ENCODE results near the gene TPM2. TPM values are rescaled to one million over a fixed set of nuclear protein-coding genes. Genes with fewer than 3 reads are reported as not detected.

The TPM2 gene
- total RNA-seq, 3 donors from 2014 or later (not counting 1 experiment from before 2014, with no cell fraction given) = 20.9 to 23.8 (median 22.9) TPM

DNA sequence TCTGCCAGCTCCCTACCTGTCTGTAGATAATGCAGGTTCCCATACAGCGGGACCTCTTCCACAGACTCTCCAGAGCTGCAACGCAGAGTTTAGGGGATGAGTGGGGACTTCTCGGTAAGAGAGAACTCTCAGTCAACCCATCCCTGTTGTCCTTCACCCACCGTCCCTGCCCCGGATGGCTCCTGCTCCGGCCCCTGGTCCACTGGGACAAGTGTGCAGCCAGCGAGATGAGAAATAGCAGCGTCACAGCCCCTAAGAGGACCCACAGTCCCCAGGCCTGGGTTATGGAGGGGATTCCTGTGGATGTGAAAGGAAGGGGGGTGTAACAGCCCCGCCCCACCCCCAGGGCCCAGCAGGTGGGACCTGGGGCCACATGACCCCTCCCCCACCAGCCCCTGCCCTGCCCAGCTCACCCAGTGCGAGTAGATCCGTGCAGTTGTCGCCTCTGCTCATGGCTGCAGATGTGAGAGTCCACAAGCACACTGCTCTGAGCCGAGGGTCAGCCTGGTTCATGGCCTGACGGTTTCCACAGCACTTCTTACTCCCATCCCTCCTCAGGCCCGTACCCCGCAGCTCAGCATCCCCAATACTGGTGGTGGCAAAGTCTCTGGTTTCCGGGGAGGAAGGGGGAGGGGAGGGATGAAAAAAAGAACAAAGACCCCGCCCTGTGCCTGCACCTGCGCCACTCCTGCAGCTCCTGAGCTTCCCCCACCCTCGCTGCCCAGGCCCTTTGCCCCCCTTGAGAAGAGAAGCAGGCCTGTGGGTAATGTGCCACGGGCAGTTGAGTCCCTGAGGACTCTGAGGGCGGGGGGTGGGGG lies 39.2 kb downstream of the TPM2 start, which contains the start of gene SIT1:
SIT1 (minus strand) TSS at position 591 of the 818 bp plus-strand sequence; CDS start at position 513, 78 bp downstream.
- DNase-seq (peak in 1 of 2 donors; percentile 67), ATAC-seq (no peak)
- TF ChIP-seq CTCF (IDR thresholded peaks at IDR 0.05) = no peak
- peak within 1 kb of the TSS; percentile 31 for H3K4me3 ChIP-seq (ENCODE audit: low read length)
- no peaks in the 10 kb centered on the region for H3K9me3 ChIP-seq (ENCODE audit: control insufficient read depth, insufficient read depth, low read length)
- H3K27me3 ChIP-seq (ENCODE audit: control insufficient read depth, insufficient read depth, low read length) = no peaks in the 10 kb centered on the region
- Mint-ChIP-seq H3K36me3 (no peaks in the 10 kb centered on the region), H3K27me3 (ENCODE audit: low read depth in 2 of 2) (no peaks in the 10 kb centered on the region), H3K9me3 (no peaks in the 10 kb centered on the region), H3K27ac (peak within 1 kb of the TSS in 1 of 2 donors; percentile 98), H3K4me1 (peaks cover 33 to 39% of the 10 kb centered on the region in 2 donors), H3K4me3 (peak within 1 kb of the TSS; percentile 25)
- 54% methylated on average over 18 of the region's 22 CpGs for WGBS (ENCODE audit: insufficient coverage)
- H3K4me1 ChIP-seq (ENCODE audit: control insufficient read depth, insufficient read depth, low read length) = peaks cover 58% of the 10 kb centered on the region
- no peaks in the 10 kb centered on the region for H3K36me3 ChIP-seq (ENCODE audit: control insufficient read depth, insufficient read depth, low read length)
- peak within 1 kb of the TSS; percentile 42 for H3K27ac ChIP-seq (ENCODE audit: low read length)
- intact Hi-C loops (cut with micrococcal nuclease) = no loop called here

- no peak for ATAC-seq
Observed at GRCh38 chr9:35649431-35650340, 40.0 kb downstream of the TPM2 start.

DNA sequence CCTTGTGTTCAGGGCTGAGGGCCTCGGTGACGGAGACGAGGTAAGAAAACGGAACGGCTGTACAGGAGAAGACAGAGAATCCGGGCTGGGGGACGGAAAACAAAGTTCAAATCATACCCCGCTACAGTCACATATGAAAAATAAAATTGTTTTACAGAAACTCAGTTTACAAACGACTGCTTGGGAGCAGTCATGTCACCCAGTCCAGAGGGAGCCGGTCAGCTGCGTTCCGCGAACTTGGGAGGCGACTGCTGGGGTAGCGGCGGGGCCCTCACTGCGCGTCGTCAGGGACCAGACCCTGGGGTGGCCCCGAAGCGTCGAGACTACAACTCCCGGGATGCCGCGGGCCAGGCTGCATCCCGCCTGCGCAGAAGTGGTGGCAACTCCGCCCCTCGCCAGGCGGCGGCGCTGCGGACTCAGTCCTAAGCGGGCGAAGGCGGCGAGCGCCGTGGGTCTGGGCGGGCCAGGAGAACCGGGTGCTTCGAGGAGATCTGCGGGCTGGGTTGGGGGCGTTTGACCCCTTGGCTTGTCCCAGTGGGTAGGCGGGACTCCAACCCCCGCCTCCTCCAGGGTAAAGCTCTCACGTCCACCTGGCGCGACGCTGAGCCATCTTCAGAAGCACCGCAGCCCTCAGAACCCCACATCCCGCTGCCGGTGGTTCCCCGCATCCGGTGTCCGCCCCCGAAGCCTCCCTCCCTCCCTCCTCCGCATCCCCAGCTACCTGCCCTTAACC lies 43.0 kb downstream of the TPM2 start:
- no peaks in the 10 kb centered on the region for H3K27me3 Mint-ChIP-seq (ENCODE audit: low read depth in 2 of 2)
- H3K9me3 Mint-ChIP-seq = no peaks in the 10 kb centered on the region
- DNase-seq (peak; percentile 94 to 95), ATAC-seq (peak; percentile 97 to 99 (median 97))
- peak overlapping the region; percentile 98 for H3K27ac Mint-ChIP-seq
- WGBS (ENCODE audit: insufficient coverage) = under 1% methylated on average over 58 of the region's 58 CpGs
- H3K4me1 Mint-ChIP-seq = peaks cover 42 to 58% of the 10 kb centered on the region in 2 donors
- Histone ChIP-seq H3K36me3 (ENCODE audit: control insufficient read depth, insufficient read depth, low read length) (no peaks in the 10 kb centered on the region), H3K9me3 (ENCODE audit: control insufficient read depth, insufficient read depth, low read length) (no peaks in the 10 kb centered on the region), H3K27ac (ENCODE audit: low read length) (peak overlapping the region; percentile 82), H3K4me1 (ENCODE audit: control insufficient read depth, insufficient read depth, low read length) (peaks cover 79% of the 10 kb centered on the region), H3K4me3 (ENCODE audit: low read length) (peak overlapping the region; percentile 55), H3K27me3 (ENCODE audit: control insufficient read depth, insufficient read depth, low read length) (no peaks in the 10 kb centered on the region)
- TF ChIP-seq CTCF (IDR thresholded peaks at IDR 0.05) = peak; percentile 94
- no peaks in the 10 kb centered on the region for H3K36me3 Mint-ChIP-seq
- peak overlapping the region; percentile 99 for H3K4me3 Mint-ChIP-seq
- intact Hi-C loops (cut with micrococcal nuclease) = loop anchor here (1.0 to 2.0 kb wide), 4 partner anchors 11 to 169 kb away; partner anchors contain the start of genes CREB3, HINT2 and TLN1

More at GRCh38 chr9:35649431-35650340, 40.0 kb downstream of the TPM2 start:
- peak overlapping the region; percentile 25 for H3K4me3 Mint-ChIP-seq
- peak overlapping the region; percentile 98 for H3K27ac Mint-ChIP-seq
- no peaks in the 10 kb centered on the region for H3K36me3 Mint-ChIP-seq
- Histone ChIP-seq H3K36me3 (ENCODE audit: control insufficient read depth, insufficient read depth, low read length) (no peaks in the 10 kb centered on the region), H3K4me1 (ENCODE audit: control insufficient read depth, insufficient read depth, low read length) (peaks cover 66% of the 10 kb centered on the region), H3K27me3 (ENCODE audit: control insufficient read depth, insufficient read depth, low read length) (no peaks in the 10 kb centered on the region), H3K27ac (ENCODE audit: low read length) (peak overlapping the region; percentile 42), H3K4me3 (ENCODE audit: low read length) (peak overlapping the region; percentile 31), H3K9me3 (ENCODE audit: control insufficient read depth, insufficient read depth, low read length) (no peaks in the 10 kb centered on the region)
- H3K4me1 Mint-ChIP-seq = peaks cover 34 to 40% of the 10 kb centered on the region in 2 donors
- DNase-seq = peak in 1 of 2 donors; percentile 70
- WGBS (ENCODE audit: insufficient coverage) = 62% methylated on average over 24 of the region's 26 CpGs
- TF ChIP-seq CTCF (IDR thresholded peaks at IDR 0.05) = no peak
- intact Hi-C loops (cut with micrococcal nuclease) = no loop called here
- no peaks in the 10 kb centered on the region for H3K27me3 Mint-ChIP-seq (ENCODE audit: low read depth in 2 of 2)
- no peaks in the 10 kb centered on the region for H3K9me3 Mint-ChIP-seq

Measured in natural killer cell (primary cell).